HS-27A (cell line): Measurements from ENCODE around the gene GPBP1L1.
"Not testable (repeated sequence)": the region's sequence is repeated elsewhere in the genome, so short reads cannot be mapped to it uniquely, and the experiment has no call there.

ENCODE experiments used
- DNase-seq: peaks from one replicate; pipeline ENCODE4 v3.0.0-alpha.2; 2012; ENCODE audit warnings: low read depth, missing footprints

GPBP1L1 gene

GRCh38 chr1:45679123-45679522, 7.2 kb downstream of the GPBP1L1 start:
- DNase-seq = peak; percentile 33

- no peak for DNase-seq
Observed at GRCh38 chr1:45678489-45678888, 7.8 kb downstream of the GPBP1L1 start.

- DNase-seq = no peak
Observed at GRCh38 chr1:45677751-45678245, 8.5 kb downstream of the GPBP1L1 start.

GRCh38 chr1:45676553-45676952, 9.8 kb downstream of the GPBP1L1 start:
- not testable (repeated sequence) for DNase-seq

DNA sequence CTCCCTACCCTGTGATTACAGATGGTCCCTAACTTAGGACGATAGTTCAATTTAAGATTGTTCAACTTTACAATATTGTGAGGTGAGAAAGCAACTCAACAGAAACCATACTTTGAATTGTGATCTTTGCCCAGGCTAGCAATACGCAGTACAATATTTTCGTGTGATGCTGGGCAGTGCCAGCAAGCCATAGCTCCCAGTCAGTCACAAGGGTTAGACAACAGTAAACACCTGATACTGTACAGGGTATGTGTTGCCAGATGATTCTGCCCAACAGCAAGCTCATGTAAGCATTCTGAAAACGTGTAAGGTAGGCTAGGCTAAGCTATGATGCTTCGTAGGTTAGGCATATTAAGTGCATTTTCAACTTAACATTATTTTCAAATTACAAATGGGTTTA, 11.9 kb downstream of the GPBP1L1 start:
- DNase-seq = no peak

GRCh38 chr1:45673956-45674355, 12.4 kb downstream of the GPBP1L1 start:
- no peak for DNase-seq

GRCh38 chr1:45669859-45670655, 16.3 kb downstream of the GPBP1L1 start:
- no peak for DNase-seq

GRCh38 chr1:45669379-45669778, 17.0 kb downstream of the GPBP1L1 start:
- no peak for DNase-seq

- DNase-seq = no peak
Observed at GRCh38 chr1:45668526-45668925, 17.8 kb downstream of the GPBP1L1 start.

DNA sequence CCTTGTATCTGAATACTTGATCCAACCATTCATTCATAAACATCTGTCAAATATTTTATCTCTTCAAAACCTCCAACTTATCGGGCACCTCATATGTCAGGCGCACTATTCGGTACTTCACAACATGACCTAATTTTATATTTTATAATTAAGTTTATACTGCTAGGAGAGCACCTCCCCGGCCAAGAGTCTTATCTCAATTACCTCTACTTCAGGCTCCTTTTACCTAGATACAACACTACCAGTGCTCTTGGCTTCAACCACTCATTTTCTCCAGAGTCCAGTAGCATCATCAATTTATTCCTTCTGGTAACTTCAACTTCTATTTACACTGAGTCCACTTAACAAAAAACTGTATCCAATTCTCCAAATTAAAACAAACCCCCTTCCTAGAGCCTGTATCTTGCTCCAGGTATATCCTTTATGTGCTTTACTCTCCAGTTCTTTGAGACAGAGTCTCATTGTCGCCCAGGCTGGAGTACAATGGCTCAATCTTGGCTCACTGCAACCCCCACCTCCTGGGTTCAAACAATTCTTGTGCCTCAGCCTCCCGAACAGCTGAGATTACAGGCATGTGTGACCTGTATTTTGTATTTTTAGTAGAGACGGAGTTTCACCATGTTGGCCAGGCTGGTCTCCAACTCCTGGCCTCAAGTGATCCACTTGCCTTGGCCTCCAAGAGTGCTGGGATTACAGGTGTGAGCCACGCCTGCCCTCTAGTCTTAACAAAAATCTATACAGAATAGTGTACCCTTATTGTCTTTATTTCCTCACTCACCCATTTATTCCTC, 18.8 kb downstream of the GPBP1L1 start:
- DNase-seq = no peak

GRCh38 chr1:45666836-45667235, 19.5 kb downstream of the GPBP1L1 start:
- no peak for DNase-seq

DNA sequence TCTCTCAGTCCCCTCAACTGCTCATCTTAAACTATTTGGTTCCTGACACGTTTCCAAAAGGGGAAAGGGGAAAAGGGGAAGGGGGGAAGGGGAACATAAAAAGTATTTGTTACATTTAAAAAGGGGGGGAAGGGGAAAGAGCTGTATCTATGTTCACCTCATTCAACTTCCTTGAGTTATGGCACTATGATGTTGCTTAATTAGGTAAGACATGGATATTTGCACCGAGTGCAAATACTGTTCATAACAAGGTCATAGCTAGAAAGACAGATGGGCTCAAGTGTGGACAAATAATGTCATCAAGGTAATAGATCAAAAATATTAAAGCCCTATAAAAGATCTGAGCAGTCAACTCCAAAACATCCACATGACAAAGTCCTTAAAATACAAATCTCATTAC, 26.0 kb downstream of the GPBP1L1 start:
- no peak for DNase-seq

DNA sequence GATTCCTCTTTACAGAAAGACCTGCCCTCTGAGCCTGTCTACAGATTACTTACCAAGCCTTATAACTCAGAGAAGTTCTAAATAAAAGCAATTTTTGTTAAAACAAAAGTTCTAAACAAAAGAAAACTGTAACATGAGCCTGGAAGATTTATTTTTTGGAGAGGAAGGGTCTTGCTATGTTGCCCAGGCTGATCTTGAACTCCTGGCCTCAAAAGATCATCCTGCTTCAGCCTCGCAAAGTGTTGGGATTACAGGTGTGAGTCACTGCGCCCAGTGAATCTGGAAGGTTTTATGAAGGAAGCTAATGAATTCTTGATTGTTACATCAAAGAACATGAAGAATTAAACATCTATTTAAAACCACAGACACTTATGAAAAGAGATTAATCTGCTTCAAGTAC, 27.1 kb downstream of the GPBP1L1 start:
- no peak for DNase-seq

- no peak for DNase-seq
Observed at GRCh38 chr1:45658171-45658570, 28.2 kb downstream of the GPBP1L1 start.

- no peak for DNase-seq
Observed at GRCh38 chr1:45656573-45657226, 29.6 kb downstream of the GPBP1L1 start.

- DNase-seq = no peak
Observed at GRCh38 chr1:45654540-45655280, 31.6 kb downstream of the GPBP1L1 start.

GRCh38 chr1:45647248-45648021, 38.9 kb downstream of the GPBP1L1 start:
- no peak for DNase-seq

DNA sequence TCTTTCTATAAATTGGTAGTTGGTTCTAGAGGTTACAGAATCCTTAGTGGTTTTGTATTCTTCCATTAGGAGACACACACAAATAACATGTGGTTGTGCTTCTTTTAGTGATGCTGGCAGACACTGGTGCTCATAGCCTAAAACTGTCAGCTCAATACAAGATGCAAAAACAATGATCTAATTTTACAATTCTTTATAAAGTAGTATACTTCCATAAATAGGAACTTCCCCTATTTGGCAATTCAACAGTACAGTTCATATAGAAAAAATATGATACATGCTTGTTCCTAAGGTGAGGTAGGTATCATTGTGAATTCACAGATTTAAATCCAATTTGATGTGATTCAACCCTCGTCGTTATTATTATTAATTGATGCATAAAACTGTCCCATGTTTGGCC, 41.7 kb downstream of the GPBP1L1 start:
- no peak for DNase-seq

GRCh38 chr1:45643978-45644377, 42.4 kb downstream of the GPBP1L1 start:
- DNase-seq = no peak

DNA sequence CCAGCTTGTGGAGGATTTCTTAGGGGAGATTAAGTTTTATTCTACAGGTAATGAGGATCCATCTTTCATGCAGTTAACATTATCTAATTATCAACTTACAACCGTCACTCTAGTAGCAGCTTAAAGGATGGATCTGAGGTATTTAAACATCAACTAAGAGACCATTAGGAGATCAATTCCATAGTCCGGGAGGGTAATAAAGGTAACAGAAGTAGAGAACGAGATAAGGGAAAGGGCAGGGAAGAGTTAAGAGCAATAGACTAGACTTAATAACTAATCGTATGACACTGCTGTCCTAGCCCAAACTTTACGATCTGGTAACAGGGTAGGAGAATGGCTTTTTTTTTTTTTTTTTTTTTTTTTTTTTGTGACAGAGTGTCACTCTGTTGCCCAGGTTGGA, 43.0 kb downstream of the GPBP1L1 start:
- DNase-seq = no peak

GRCh38 chr1:45640293-45640692, 46.0 kb downstream of the GPBP1L1 start:
- no peak for DNase-seq
